ENCODE measurements around the gene PRCP. TPM values are rescaled to one million over a fixed set of nuclear protein-coding genes. Genes with fewer than 3 reads are reported as not detected.

Gene PRCP
- polyA plus RNA-seq, 1 of the 3 experiments (the other 2 are of a cell fraction), result 65.0 TPM

GRCh38 chr11:82842019-82842418, 58.2 kb downstream of the PRCP start:
- Histone ChIP-seq H3K27ac (ENCODE audit: low read depth in 2 of 2, low read length in 1 of 2) (no peak overlapping the region), H3K9me2 (no peaks in the 10 kb centered on the region), H3K9me3 (no peaks in the 10 kb centered on the region), H2AFZ (ENCODE audit: low read depth) (no peak overlapping the region), H3K27me3 (ENCODE audit: insufficient read depth) (no peaks in the 10 kb centered on the region), H4K20me1 (ENCODE audit: insufficient read depth) (no peaks in the 10 kb centered on the region), H3K4me2 (no peak overlapping the region), H3K79me2 (ENCODE audit: insufficient read depth) (no peaks in the 10 kb centered on the region), H3F3A (replicated peaks; ENCODE audit: insufficient read depth) (peaks cover 3% of the 10 kb centered on the region), H3K4me1 (ENCODE audit: control insufficient read depth in 1 of 2, insufficient read depth in 2 of 2, low read depth in 1 of 2, low read length in 1 of 2) (no peaks in the 10 kb centered on the region; a peak in 2 of 4 replicates), H3K36me3 (replicated peaks in 1 of 2; ENCODE audit: control insufficient read depth in 1 of 2, insufficient read depth in 2 of 2, low read length in 1 of 2) (peaks cover 16 to 17% of the 10 kb centered on the region in 2 experiments), H3K9ac (no peak overlapping the region), H3K4me3 (ENCODE audit: low read depth in 2 of 2, low read length in 1 of 2) (no peak overlapping the region)
- TF ChIP-seq FOXJ3 (CRISPR knock-in tag; IDR thresholded peaks at IDR 0.05), result no peak
- TF ChIP-seq EP300 (IDR thresholded peaks at IDR 0.05; ENCODE audit: borderline replicate concordance in 1 of 2, low read depth in 1 of 2, low read length in 1 of 2), result no peak
- no peak for TF ChIP-seq CHD2 (IDR thresholded peaks at IDR 0.05; ENCODE audit: low read length, partially characterized antibody)
- TF ChIP-seq USF1 (IDR thresholded peaks at IDR 0.05; ENCODE audit: borderline replicate concordance, low read depth), result no peak
- TF ChIP-seq IRF3 (IDR thresholded peaks at IDR 0.05; ENCODE audit: low read depth, low read length), result no peak
- no peak for TF ChIP-seq REST (IDR thresholded peaks at IDR 0.05; ENCODE audit: low read depth, low read length)
- TF ChIP-seq TEAD4 (IDR thresholded peaks at IDR 0.05; ENCODE audit: borderline replicate concordance, insufficient read depth), result no peak
- TF ChIP-seq RAD21 (IDR thresholded peaks at IDR 0.05; ENCODE audit: low read length), result no peak
- TF ChIP-seq NRF1 (IDR thresholded peaks at IDR 0.05; ENCODE audit: low read depth, low read length), result no peak
- no peak for TF ChIP-seq EZH2phosphoT487 (IDR thresholded peaks at IDR 0.05; ENCODE audit: borderline replicate concordance, low read depth)
- TF ChIP-seq RXRA (IDR thresholded peaks at IDR 0.05; ENCODE audit: borderline replicate concordance, low read depth), result no peak
- no peak for TF ChIP-seq CTCF (IDR thresholded peaks at IDR 0.05)
- no peak for TF ChIP-seq MAX (IDR thresholded peaks at IDR 0.05; ENCODE audit: low read depth)
- TF ChIP-seq GATA2 (CRISPR knock-in tag; IDR thresholded peaks at IDR 0.05), result no peak
- TF ChIP-seq JUND (IDR thresholded peaks at IDR 0.05), result no peak
- POLR2A ChIA-PET, result no interaction called here
- CTCF ChIA-PET, result interaction anchor here (1.2 kb wide), 1 partner anchor 25 kb away, joined by 3 read pairs; no protein-coding TSS in a partner anchor
- DNase-seq, result no peak
- 95% methylated on average over 2 of the region's 2 CpGs for WGBS (ENCODE audit: low lambda C conversion rate)

All from SK-N-SH (cell line).